D721Med (cell line): Measurements from ENCODE around the gene C15orf62.

ENCODE experiments used
- DNase-seq: peaks from one replicate; pipeline ENCODE4 v3.0.0; 2011; ENCODE audit warnings: low spot score; ENCODE audit not compliant: insufficient read length
- FAIRE-seq: peaks from 2 replicates; lab custom pipeline; 2011; peaks lifted over from hg19 to GRCh38; lab: Jason Lieb, UNC
- CTCF ChIP-seq: IDR thresholded peaks from 2 replicates; pipeline ENCODE4 v1.5.1; 2012; ENCODE audit warnings: mild to moderate bottlenecking, control low read depth; ENCODE audit not compliant: insufficient read depth; ENCODE audit errors: missing control alignments

Gene C15orf62

GRCh38 chr15:40737048-40737447 is 32.7 kb upstream of the C15orf62 start:
- no peak for FAIRE-seq
- DNase-seq = no peak
- no peak for TF ChIP-seq CTCF

GRCh38 chr15:40739047-40739446 is 30.7 kb upstream of the C15orf62 start:
- DNase-seq (no peak), FAIRE-seq (no peak)
- no peak for TF ChIP-seq CTCF

- no peak for TF ChIP-seq CTCF
- no peak for DNase-seq
- FAIRE-seq = no peak
Observed at GRCh38 chr15:40739854-40740253, 29.9 kb upstream of the C15orf62 start.

GRCh38 chr15:40743485-40743901 is 26.3 kb upstream of the C15orf62 start:
- no peak for FAIRE-seq

GRCh38 chr15:40743921-40744814 is 25.6 kb upstream of the C15orf62 start:
- DNase-seq (no peak), FAIRE-seq (no peak)
- no peak for TF ChIP-seq CTCF

More at GRCh38 chr15:40743485-40743901, 26.3 kb upstream of the C15orf62 start:
- no peak for DNase-seq
- TF ChIP-seq CTCF = no peak

GRCh38 chr15:40744815-40745152 is 25.0 kb upstream of the C15orf62 start:
- TF ChIP-seq CTCF = no peak
- DNase-seq = no peak
- FAIRE-seq = no peak

- no peak for TF ChIP-seq CTCF
- no peak for FAIRE-seq
- no peak for DNase-seq
Observed at GRCh38 chr15:40746916-40747418, 22.8 kb upstream of the C15orf62 start.
